Rectal smooth muscle tissue (tissue), 1 donor: ENCODE results near the gene RASA1.
A peak's percentile ranks its signal among the peaks of the same experiment; 100 is the strongest.

Experiments used
- H3K27ac ChIP-seq: one replicate; pipeline ENCODE4 v1.7.0; 2013; ENCODE audit warnings: low read depth, low read length, inconsistent platforms
- H3K27me3 ChIP-seq: one replicate; pipeline ENCODE4 v1.7.0; 2013; ENCODE audit warnings: low read length; ENCODE audit not compliant: control insufficient read depth, insufficient read depth
- H3K36me3 ChIP-seq: one replicate; pipeline ENCODE4 v1.7.0; 2013; ENCODE audit warnings: low read length; ENCODE audit not compliant: control insufficient read depth, insufficient read depth
- H3K4me1 ChIP-seq: one replicate; pipeline ENCODE4 v1.7.0; 2013; ENCODE audit warnings: low read length; ENCODE audit not compliant: control insufficient read depth, insufficient read depth
- H3K4me3 ChIP-seq: one replicate; pipeline ENCODE4 v1.7.0; 2013; ENCODE audit warnings: low read length
- H3K9ac ChIP-seq: one replicate; pipeline ENCODE4 v1.7.0; 2013; ENCODE audit warnings: low read length

The RASA1 gene

DNA sequence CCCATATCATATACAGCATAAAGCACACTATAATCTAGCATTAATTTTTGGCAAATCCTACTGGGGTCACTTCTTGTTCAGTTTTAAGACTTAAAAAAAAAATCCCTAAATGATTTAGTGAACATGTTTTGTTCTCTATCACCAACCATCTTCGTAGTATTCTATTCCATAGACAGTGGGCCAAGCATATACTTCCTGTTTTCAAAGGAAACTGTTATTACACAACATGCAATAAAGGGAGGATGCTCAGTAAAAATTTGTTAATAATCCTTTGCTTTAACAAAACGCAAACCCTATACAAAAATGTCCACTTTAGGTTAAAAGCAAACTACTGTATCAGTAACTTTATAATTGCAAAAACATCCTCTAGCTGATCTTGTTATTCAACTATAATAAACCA, 132.0 kb downstream of the RASA1 start:
- H3K27me3 ChIP-seq, result no peaks in the 10 kb centered on the region
- no peaks in the 10 kb centered on the region for H3K4me1 ChIP-seq
- peaks cover 13% of the 10 kb centered on the region for H3K36me3 ChIP-seq
- no peak overlapping the region for H3K4me3 ChIP-seq
- no peak overlapping the region for H3K9ac ChIP-seq
- no peak overlapping the region for H3K27ac ChIP-seq

DNA sequence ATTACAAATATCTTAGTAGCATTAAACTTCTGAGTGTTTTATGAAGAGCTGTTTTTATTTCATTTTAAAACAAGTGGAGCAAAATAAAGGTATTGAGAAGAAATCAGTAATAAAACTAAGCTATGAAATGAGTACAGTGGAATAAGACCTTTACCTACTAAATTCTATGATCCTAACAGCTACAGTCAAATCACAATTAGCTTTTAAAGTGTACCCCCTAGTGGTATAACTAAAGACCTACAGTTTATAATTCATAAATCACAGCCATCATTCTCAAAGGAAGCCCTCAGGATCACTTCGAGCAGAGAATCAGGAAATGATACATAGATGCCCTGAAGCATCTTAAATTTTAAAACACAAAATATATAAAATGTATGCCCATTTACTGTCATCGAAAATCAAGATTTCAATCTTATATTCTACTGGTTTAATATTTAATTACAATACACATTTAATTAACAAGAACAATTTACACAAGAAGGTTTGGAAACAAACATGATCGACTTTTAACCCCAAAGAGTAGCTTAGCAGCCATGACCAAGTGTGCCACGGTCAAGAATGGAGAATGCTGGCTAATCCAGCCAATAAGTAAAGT, 132.7 kb downstream of the RASA1 start:
- H3K36me3 ChIP-seq, result peaks cover 13% of the 10 kb centered on the region
- no peak overlapping the region for H3K4me3 ChIP-seq
- no peaks in the 10 kb centered on the region for H3K27me3 ChIP-seq
- H3K4me1 ChIP-seq, result no peaks in the 10 kb centered on the region
- H3K27ac ChIP-seq, result no peak overlapping the region
- H3K9ac ChIP-seq, result no peak overlapping the region

DNA sequence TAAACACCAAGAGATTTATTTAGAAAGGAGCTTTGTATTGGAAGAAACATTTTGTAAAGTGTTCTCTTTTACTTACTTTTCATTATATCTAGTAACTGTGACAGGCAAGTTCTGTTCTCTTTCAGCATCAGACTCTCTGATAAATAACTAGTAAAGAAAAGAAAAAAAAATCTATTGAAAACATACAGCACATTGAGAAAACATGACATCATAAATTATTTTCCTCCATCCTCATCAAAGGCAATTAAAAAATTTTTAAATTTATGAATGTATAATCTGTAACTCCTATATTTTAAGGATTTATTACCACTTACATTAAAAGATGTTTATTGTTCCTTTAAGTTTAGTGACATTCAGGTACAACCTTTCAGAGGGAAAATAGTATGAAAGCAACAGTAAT, 133.9 kb downstream of the RASA1 start:
- H3K36me3 ChIP-seq, result peaks cover 13% of the 10 kb centered on the region

DNA sequence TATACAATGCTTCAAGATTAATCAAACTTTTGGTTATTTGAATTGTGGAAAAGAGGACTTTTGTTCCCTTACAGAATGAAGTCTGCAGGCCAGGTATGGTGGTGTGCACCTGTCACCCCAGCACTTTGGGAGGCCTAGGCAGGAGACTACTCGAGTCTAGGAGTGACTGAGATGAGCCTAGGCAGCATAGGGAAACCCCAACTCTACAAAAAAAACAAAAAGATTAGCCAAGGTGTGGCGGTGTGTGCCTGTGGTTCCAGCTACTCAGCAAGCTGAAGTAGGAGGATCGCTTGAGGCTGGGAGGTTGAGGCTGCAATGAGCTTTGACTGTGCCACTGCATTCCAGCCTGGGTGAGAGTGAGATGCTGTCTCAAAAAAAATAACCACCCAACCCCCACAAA, 135.7 kb downstream of the RASA1 start:
- peaks cover 17% of the 10 kb centered on the region for H3K36me3 ChIP-seq
- H3K27ac ChIP-seq, result no peak overlapping the region
- H3K4me1 ChIP-seq, result no peaks in the 10 kb centered on the region
- no peak overlapping the region for H3K4me3 ChIP-seq
- H3K9ac ChIP-seq, result no peak overlapping the region
- no peaks in the 10 kb centered on the region for H3K27me3 ChIP-seq

More for the DNA sequence above, 133.9 kb downstream of the RASA1 start:
- H3K4me3 ChIP-seq, result no peak overlapping the region
- no peak overlapping the region for H3K9ac ChIP-seq
- no peaks in the 10 kb centered on the region for H3K27me3 ChIP-seq
- H3K4me1 ChIP-seq, result no peaks in the 10 kb centered on the region
- no peak overlapping the region for H3K27ac ChIP-seq

DNA sequence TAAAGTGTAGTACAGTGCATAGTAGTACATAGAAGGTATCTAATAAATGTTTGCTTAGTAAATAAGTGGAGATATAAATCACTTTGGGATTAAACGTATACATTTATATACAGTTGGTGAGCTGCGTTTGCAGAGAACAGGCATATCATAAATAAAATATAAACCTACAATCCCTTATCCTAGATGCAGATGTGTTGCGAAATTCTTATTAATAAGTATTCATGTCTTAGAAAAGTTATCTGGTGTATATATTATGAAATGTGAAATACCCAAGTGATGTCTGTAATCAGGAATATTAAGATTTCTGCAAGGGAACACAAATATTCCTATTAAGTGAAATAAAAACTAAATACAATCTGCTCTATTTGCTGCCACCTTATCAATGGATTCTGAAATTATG, 136.2 kb downstream of the RASA1 start:
- Histone ChIP-seq H3K4me3 (no peak overlapping the region), H3K27ac (no peak overlapping the region), H3K4me1 (no peaks in the 10 kb centered on the region), H3K9ac (no peak overlapping the region), H3K27me3 (no peaks in the 10 kb centered on the region), H3K36me3 (peaks cover 21% of the 10 kb centered on the region)

DNA sequence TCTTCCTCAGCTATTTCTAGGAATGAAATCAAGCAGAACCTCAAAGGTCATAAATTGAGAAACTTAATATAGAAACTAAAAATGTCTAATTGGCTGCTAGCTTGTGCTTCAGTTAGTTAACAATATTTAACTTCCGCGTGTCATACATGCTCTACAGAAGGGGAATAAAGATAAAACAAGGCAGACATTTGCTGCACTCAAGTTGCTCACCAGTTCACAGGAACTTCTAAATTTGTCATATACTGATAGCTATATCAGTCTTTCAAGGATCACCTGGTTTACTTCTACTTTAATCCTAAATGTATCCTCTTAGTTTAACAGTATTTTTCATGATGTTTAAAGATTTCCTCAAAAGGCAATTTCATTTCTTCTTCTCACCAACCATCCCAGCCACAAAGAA, 136.7 kb downstream of the RASA1 start:
- no peak overlapping the region for H3K9ac ChIP-seq
- peaks cover 21% of the 10 kb centered on the region for H3K36me3 ChIP-seq
- no peak overlapping the region for H3K27ac ChIP-seq
- H3K27me3 ChIP-seq, result no peaks in the 10 kb centered on the region
- H3K4me1 ChIP-seq, result no peaks in the 10 kb centered on the region
- no peak overlapping the region for H3K4me3 ChIP-seq

DNA sequence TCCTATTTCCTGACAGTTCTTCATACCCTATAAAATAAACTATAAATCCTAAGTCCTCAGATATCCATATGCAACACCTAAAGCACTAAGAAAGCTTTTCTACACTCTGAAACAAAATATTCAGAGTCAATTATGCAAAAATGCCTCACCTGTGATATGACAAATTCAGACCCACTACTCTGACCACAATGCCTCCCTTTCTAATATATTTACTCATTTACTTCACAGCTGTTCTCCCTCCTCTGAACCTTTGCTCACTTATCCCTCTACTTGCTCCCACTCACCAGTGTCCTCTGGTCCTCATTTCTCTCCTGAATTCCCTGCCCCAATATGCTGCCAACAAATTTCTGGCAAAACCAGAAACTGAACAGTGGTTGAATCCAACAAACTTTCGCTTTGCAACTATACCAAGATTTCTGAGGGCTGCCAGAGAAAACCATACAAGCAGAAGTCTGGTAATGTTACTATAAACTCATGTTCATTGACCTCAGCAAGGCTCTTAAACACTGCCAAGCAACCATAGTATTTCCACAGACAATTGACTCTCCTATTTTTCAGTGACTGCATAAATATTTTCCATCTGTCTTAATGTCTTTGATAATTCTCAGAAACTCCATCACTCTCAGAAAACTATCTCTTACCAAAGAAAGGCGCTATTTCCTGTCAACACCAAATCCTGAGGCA, 137.9 kb downstream of the RASA1 start:
- no peak overlapping the region for H3K4me3 ChIP-seq
- H3K27ac ChIP-seq, result no peak overlapping the region
- H3K4me1 ChIP-seq, result no peaks in the 10 kb centered on the region
- no peak overlapping the region for H3K9ac ChIP-seq
- peaks cover 20% of the 10 kb centered on the region for H3K36me3 ChIP-seq
- H3K27me3 ChIP-seq, result no peaks in the 10 kb centered on the region

DNA sequence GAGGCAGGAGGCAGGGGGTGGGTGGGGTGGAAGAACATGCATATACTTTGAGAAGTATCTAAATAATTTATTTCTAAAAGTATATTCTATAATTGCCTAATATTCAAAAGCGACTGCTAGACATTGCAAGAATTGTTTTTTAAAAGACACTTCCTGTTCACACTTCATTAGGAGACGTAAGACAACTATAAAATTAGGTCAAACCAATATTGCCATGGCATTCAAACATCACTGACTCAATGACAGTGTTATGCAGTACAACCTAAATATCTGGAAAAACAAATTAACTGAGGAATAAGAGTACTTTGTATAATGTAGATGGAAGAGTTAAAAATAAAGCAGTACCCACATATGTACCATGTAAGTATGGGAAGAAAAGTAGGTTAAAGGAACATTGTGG, 140.5 kb downstream of the RASA1 start:
- Histone ChIP-seq H3K27me3 (no peaks in the 10 kb centered on the region), H3K4me1 (peaks cover under 1% of the 10 kb centered on the region), H3K27ac (no peak overlapping the region), H3K9ac (no peak overlapping the region), H3K4me3 (no peak overlapping the region), H3K36me3 (peaks cover 13% of the 10 kb centered on the region)

DNA sequence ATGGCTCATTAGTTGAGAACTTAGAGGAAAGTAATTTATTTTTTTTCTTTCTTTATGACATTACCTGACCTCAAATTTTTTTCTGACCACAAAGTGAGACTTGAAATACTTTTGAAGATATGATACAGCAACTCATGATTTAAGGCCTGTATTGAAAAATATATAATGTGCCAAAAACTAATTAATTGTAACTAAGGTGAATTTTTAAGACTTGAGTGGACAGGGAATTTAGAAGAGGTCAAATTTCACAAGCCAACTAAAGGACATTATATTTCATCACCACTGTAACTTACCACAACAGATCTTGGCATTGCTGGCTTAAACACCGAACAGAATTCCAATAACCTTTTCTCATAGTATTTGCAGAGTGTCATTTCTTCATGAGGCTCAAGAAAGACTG, 143.2 kb downstream of the RASA1 start:
- peaks cover 2% of the 10 kb centered on the region for H3K4me1 ChIP-seq
- H3K27me3 ChIP-seq, result no peaks in the 10 kb centered on the region
- H3K36me3 ChIP-seq, result peaks cover 8% of the 10 kb centered on the region
- H3K27ac ChIP-seq, result no peak overlapping the region
- H3K9ac ChIP-seq, result no peak overlapping the region
- H3K4me3 ChIP-seq, result no peak overlapping the region

DNA sequence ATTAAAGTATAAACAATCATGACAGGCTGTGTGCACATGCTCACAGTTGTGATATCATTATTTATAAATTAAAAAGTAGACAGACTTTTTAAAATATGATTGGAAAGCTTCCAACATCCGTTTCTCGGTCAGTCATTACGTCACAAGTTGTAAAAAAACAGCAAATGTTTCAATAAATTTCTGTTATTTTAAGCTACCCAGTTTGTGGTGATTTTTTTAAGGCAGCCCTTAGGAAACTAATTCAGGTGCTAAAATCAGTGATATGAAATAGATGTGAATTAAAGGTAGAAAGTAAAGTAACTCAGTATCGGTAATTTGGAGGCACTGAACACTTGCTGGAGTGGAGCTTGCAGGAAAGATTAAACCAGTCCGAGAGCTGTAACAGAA, 143.9 kb downstream of the RASA1 start:
- H3K9ac ChIP-seq, result no peak overlapping the region
- H3K4me1 ChIP-seq, result peaks cover 2% of the 10 kb centered on the region

DNA sequence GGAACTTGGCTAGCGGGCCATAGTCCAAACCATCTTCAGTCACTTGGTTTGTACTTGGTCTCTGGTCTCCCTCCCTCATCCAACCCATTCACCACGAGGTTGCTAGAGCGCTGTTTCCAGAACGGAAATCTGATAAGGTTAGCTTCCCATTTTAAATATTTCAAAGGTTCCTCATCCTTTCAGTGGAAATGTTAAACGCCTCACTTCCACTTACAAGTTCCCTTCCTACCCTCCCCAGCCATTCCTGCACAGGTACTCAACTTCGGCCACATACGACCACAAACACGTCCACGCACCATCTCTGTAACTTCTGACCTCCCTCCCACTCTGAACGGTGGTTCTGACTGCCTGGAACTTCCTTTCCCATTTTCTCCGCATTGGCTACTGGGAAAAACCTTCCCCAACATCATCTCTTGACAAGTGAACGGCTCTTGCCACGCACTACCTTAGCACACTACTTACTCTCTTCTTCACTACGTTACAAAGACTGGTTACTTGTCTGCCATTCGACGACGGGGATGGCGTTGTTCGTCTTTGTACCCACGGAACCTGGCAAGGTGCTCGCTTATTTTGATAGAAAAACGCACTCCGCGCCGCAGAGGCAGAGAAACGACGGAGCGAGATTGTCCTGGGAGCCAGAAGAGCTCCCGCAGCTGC, 144.4 kb downstream of the RASA1 start:
- Histone ChIP-seq H3K4me3 (peak overlapping the region; percentile 100), H3K27ac (peak overlapping the region; percentile 99), H3K27me3 (no peaks in the 10 kb centered on the region), H3K9ac (peak overlapping the region; percentile 100), H3K36me3 (peaks cover 8% of the 10 kb centered on the region), H3K4me1 (peaks cover 2% of the 10 kb centered on the region)

More for the DNA sequence above, 143.9 kb downstream of the RASA1 start:
- peaks cover 8% of the 10 kb centered on the region for H3K36me3 ChIP-seq
- H3K4me3 ChIP-seq, result peak overlapping the region; percentile 100
- H3K27ac ChIP-seq, result peak overlapping the region; percentile 99
- H3K27me3 ChIP-seq, result no peaks in the 10 kb centered on the region

DNA sequence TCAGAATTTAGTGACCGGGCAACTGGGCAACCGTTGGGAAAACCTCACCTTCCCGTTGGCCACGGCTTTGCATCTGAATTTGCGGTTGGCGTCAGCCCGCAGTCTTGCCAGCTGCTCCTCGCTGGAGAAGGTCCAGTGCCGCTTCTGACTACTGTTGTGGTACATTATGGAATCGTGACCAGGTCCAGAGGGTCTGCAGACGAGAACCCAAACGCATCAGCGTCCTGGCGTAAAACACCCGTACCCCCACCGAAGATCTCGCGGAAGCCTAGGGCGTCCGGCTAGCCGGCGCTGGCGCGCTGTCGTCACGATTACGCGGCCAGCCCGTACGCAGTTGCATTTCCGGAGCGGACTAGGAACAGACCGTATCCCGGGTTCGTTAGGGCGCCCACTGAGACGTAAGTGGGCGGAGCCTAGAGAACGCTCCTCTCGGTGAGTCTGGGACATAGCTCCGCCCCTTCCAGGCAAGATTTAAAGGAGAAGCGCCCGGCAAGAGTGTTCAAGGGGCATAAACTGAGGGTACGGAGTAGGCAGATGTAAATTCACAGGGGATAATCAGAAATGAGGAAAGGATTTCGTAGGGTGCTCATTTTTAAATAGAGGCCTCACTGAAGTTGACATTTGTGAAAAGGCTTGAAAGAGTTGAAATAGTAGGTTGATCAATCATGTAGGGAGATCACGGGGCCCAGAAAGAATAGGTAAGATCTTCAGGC, 145.1 kb downstream of the RASA1 start, which contains the start of gene CCNH:
Gene CCNH, minus strand, starts transcription at position 301 of the 713 bp plus-strand sequence. Its CDS starts 136 bp downstream, at position 165.
- Histone ChIP-seq H3K27ac (peak within 1 kb of the TSS; percentile 99), H3K4me3 (peak within 1 kb of the TSS; percentile 100), H3K4me1 (peaks cover 2% of the 10 kb centered on the region), H3K27me3 (no peaks in the 10 kb centered on the region), H3K36me3 (peaks cover 4% of the 10 kb centered on the region), H3K9ac (peak within 1 kb of the TSS; percentile 100)
